ENCODE data around the gene SLCO3A1.

The SLCO3A1 gene

GRCh38 chr15:92112711-92113110 lies 259.2 kb downstream of the SLCO3A1 start:
- peaks cover 0 to 16% (median 11%) of the 10 kb centered on the region in 5 donors for H3K4me1 ChIP-seq (ENCODE audit: control insufficient read depth in 5 of 5, insufficient read depth in 5 of 5, low read length in 5 of 5)

GRCh38 chr15:92113832-92114231 lies 260.3 kb downstream of the SLCO3A1 start:
- H3K9ac ChIP-seq (ENCODE audit: low read length in 5 of 5), result no peak overlapping the region
- no peak overlapping the region for H3K4me3 ChIP-seq (ENCODE audit: low read depth in 1 of 5, low read length in 5 of 5)
- H3K36me3 ChIP-seq (ENCODE audit: control insufficient read depth in 5 of 5, insufficient read depth in 5 of 5, low read length in 5 of 5), result peaks cover 0 to 12% (median 0%) of the 10 kb centered on the region in 5 donors
- H3K27ac ChIP-seq (ENCODE audit: low read depth, low read length), result no peak overlapping the region
- H3K27me3 ChIP-seq (ENCODE audit: control insufficient read depth in 5 of 5, insufficient read depth in 4 of 5, low read length in 5 of 5), result peaks cover 0 to 7% (median 0%) of the 10 kb centered on the region in 5 donors
- peaks cover 0 to 19% (median 11%) of the 10 kb centered on the region in 5 donors for H3K4me1 ChIP-seq (ENCODE audit: control insufficient read depth in 5 of 5, insufficient read depth in 5 of 5, low read length in 5 of 5)
- no peaks in the 10 kb centered on the region for H3K9me3 ChIP-seq (ENCODE audit: control insufficient read depth in 5 of 5, low read length in 5 of 5)

More at GRCh38 chr15:92112711-92113110, 259.2 kb downstream of the SLCO3A1 start:
- no peak overlapping the region for H3K9ac ChIP-seq (ENCODE audit: low read length in 5 of 5)
- no peak overlapping the region for H3K4me3 ChIP-seq (ENCODE audit: low read depth in 1 of 5, low read length in 5 of 5)
- H3K36me3 ChIP-seq (ENCODE audit: control insufficient read depth in 5 of 5, insufficient read depth in 5 of 5, low read length in 5 of 5), result peaks cover 0 to 12% (median 0%) of the 10 kb centered on the region in 5 donors
- H3K9me3 ChIP-seq (ENCODE audit: control insufficient read depth in 5 of 5, low read length in 5 of 5), result no peaks in the 10 kb centered on the region
- no peak overlapping the region for H3K27ac ChIP-seq (ENCODE audit: low read depth, low read length)
- peaks cover 0 to 7% (median 0%) of the 10 kb centered on the region in 5 donors for H3K27me3 ChIP-seq (ENCODE audit: control insufficient read depth in 5 of 5, insufficient read depth in 4 of 5, low read length in 5 of 5)

DNA sequence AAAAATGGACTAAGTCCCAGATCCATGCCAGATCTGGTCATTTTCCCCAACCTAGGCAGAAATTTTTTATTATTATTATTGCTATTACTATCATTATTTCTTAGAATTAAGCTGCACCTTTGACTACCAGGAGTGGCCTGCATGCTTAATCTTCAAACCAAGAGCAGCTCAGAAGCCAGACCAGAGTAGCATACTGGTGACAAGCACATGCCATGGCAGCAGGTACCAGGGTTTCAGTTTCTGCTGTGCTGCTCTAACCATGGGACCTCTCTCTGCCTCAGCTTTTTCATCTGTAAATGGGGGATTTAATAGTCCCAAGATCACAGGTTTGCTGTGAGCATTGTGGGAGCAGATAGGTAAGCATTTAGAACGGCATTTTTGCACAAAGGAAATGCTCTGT lies 262.3 kb downstream of the SLCO3A1 start:
- no peak overlapping the region for H3K27ac ChIP-seq (ENCODE audit: low read depth, low read length)
- H3K9me3 ChIP-seq (ENCODE audit: control insufficient read depth in 5 of 5, low read length in 5 of 5), result no peaks in the 10 kb centered on the region
- H3K4me3 ChIP-seq (ENCODE audit: low read depth in 1 of 5, low read length in 5 of 5), result no peak overlapping the region
- no peak overlapping the region for H3K9ac ChIP-seq (ENCODE audit: low read length in 5 of 5)
- peaks cover 0 to 3% (median 0%) of the 10 kb centered on the region in 5 donors for H3K27me3 ChIP-seq (ENCODE audit: control insufficient read depth in 5 of 5, insufficient read depth in 4 of 5, low read length in 5 of 5)
- peaks cover 0 to 16% (median 7%) of the 10 kb centered on the region in 5 donors for H3K36me3 ChIP-seq (ENCODE audit: control insufficient read depth in 5 of 5, insufficient read depth in 5 of 5, low read length in 5 of 5)
- H3K4me1 ChIP-seq (ENCODE audit: control insufficient read depth in 5 of 5, insufficient read depth in 5 of 5, low read length in 5 of 5), result peaks cover 0 to 19% (median 11%) of the 10 kb centered on the region in 5 donors

DNA sequence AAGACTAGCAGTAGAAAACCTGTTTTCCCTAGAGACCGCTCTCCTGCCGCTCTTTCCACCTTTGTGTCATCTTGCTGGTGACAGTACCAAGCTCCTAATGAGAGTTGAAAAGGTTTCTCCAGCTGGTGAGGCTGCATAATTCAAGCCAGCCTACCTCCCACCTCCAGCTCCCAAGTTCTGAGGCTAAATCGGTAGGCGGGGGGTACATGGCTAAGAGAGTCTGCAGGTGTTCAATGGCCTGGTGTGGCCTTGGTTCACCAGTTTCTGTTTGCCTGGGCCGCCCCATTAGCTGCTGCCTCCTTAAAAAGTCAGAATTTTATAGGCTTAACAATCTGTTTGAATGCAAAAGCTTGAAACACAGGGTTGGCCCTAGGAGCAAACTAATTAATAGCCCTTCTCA lies 262.8 kb downstream of the SLCO3A1 start:
- Histone ChIP-seq H3K27ac (ENCODE audit: low read depth, low read length) (no peak overlapping the region), H3K4me1 (ENCODE audit: control insufficient read depth in 5 of 5, insufficient read depth in 5 of 5, low read length in 5 of 5) (peaks cover 0 to 19% (median 9%) of the 10 kb centered on the region in 5 donors), H3K9me3 (ENCODE audit: control insufficient read depth in 5 of 5, low read length in 5 of 5) (no peaks in the 10 kb centered on the region), H3K27me3 (ENCODE audit: control insufficient read depth in 5 of 5, insufficient read depth in 4 of 5, low read length in 5 of 5) (peaks cover 0 to 3% (median 0%) of the 10 kb centered on the region in 5 donors), H3K9ac (ENCODE audit: low read length in 5 of 5) (no peak overlapping the region), H3K4me3 (ENCODE audit: low read depth in 1 of 5, low read length in 5 of 5) (no peak overlapping the region), H3K36me3 (ENCODE audit: control insufficient read depth in 5 of 5, insufficient read depth in 5 of 5, low read length in 5 of 5) (peaks cover 0 to 19% (median 8%) of the 10 kb centered on the region in 5 donors)

DNA sequence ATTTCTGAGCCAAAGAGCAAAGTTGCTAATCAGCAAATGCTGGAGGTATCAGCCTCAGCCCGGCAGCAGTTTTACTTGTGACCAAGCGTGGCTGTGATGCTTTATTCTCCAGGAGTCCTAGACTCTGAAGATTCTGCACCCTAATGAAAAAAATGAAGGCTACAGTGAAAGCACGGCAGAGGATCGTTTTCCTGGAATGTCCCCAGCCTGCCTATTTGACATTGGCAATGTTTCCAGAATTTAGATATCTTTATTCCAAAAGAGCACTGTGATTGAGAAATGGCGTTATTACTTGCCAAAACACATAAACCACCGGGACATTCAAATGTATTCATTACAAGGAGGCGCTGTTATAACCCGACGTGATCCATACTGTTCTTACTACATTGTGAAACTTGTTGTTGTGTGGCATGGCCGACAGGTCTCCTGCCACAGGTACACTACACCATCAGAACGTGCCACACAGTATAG lies 263.8 kb downstream of the SLCO3A1 start:
- H3K4me1 ChIP-seq (ENCODE audit: control insufficient read depth in 5 of 5, insufficient read depth in 5 of 5, low read length in 5 of 5), result peaks cover 0 to 14% (median 7%) of the 10 kb centered on the region in 5 donors
- H3K9ac ChIP-seq (ENCODE audit: low read length in 5 of 5), result no peak overlapping the region
- H3K27me3 ChIP-seq (ENCODE audit: control insufficient read depth in 5 of 5, insufficient read depth in 4 of 5, low read length in 5 of 5), result peaks cover 0 to 3% (median 0%) of the 10 kb centered on the region in 5 donors
- no peak overlapping the region for H3K27ac ChIP-seq (ENCODE audit: low read depth, low read length)
- H3K9me3 ChIP-seq (ENCODE audit: control insufficient read depth in 5 of 5, low read length in 5 of 5), result peaks cover 0 to 7% (median 0%) of the 10 kb centered on the region in 5 donors
- no peak overlapping the region for H3K4me3 ChIP-seq (ENCODE audit: low read depth in 1 of 5, low read length in 5 of 5)
- H3K36me3 ChIP-seq (ENCODE audit: control insufficient read depth in 5 of 5, insufficient read depth in 5 of 5, low read length in 5 of 5), result peaks cover 0 to 28% (median 15%) of the 10 kb centered on the region in 5 donors

DNA sequence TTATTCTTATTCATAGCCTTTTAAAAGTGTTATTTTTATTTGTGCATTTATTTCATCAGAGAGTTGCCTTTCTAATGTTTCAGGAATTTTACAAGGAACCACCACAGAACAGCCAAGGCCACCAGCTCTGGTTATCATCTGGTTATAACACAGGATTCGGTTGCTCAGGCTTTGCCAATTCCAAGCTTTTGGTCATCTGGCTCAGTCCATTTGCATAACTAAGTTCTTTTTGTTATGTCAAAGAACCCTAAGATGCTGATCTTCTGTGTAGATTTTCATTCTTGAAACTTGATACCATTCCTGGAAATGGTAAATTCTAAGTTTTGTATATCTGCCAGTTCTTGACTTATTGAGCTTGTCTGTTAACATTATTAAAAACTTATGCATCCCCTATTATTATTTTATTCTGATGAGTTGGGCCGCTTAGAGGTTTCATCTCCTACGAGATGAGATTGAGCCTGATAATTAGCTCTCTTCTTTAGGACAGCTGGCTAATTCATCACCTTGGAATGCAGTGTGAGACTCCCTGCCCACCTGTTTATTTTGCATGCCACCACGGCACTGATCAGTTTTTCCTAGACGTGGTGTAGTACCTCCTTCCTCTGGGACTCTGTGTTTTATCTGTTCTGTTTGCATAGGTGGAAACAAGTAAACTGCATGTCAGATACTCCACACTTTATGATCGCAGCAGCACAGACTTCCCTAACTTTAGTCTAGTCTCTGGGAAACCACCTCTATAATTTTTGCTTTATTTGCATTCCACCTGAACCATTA lies 264.8 kb downstream of the SLCO3A1 start:
- peaks cover 0 to 9% (median 0%) of the 10 kb centered on the region in 5 donors for H3K9me3 ChIP-seq (ENCODE audit: control insufficient read depth in 5 of 5, low read length in 5 of 5)

GRCh38 chr15:92118936-92119325 lies 265.4 kb downstream of the SLCO3A1 start:
- Histone ChIP-seq H3K9ac (ENCODE audit: low read length in 5 of 5) (no peak overlapping the region), H3K36me3 (ENCODE audit: control insufficient read depth in 5 of 5, insufficient read depth in 5 of 5, low read length in 5 of 5) (peaks cover 0 to 28% (median 16%) of the 10 kb centered on the region in 5 donors), H3K9me3 (ENCODE audit: control insufficient read depth in 5 of 5, low read length in 5 of 5) (peaks cover 0 to 9% (median 0%) of the 10 kb centered on the region in 5 donors), H3K27me3 (ENCODE audit: control insufficient read depth in 5 of 5, insufficient read depth in 4 of 5, low read length in 5 of 5) (peaks cover 0 to 3% (median 0%) of the 10 kb centered on the region in 5 donors), H3K4me1 (ENCODE audit: control insufficient read depth in 5 of 5, insufficient read depth in 5 of 5, low read length in 5 of 5) (peaks cover 0 to 13% (median 7%) of the 10 kb centered on the region in 5 donors), H3K4me3 (ENCODE audit: low read depth in 1 of 5, low read length in 5 of 5) (no peak overlapping the region), H3K27ac (ENCODE audit: low read depth, low read length) (no peak overlapping the region)

More for the DNA sequence above, 264.8 kb downstream of the SLCO3A1 start:
- Histone ChIP-seq H3K27me3 (ENCODE audit: control insufficient read depth in 5 of 5, insufficient read depth in 4 of 5, low read length in 5 of 5) (peaks cover 0 to 3% (median 0%) of the 10 kb centered on the region in 5 donors), H3K36me3 (ENCODE audit: control insufficient read depth in 5 of 5, insufficient read depth in 5 of 5, low read length in 5 of 5) (peaks cover 0 to 29% (median 16%) of the 10 kb centered on the region in 5 donors), H3K9ac (ENCODE audit: low read length in 5 of 5) (no peak overlapping the region), H3K4me3 (ENCODE audit: low read depth in 1 of 5, low read length in 5 of 5) (no peak overlapping the region), H3K4me1 (ENCODE audit: control insufficient read depth in 5 of 5, insufficient read depth in 5 of 5, low read length in 5 of 5) (peaks cover 0 to 13% (median 7%) of the 10 kb centered on the region in 5 donors), H3K27ac (ENCODE audit: low read depth, low read length) (no peak overlapping the region)

DNA sequence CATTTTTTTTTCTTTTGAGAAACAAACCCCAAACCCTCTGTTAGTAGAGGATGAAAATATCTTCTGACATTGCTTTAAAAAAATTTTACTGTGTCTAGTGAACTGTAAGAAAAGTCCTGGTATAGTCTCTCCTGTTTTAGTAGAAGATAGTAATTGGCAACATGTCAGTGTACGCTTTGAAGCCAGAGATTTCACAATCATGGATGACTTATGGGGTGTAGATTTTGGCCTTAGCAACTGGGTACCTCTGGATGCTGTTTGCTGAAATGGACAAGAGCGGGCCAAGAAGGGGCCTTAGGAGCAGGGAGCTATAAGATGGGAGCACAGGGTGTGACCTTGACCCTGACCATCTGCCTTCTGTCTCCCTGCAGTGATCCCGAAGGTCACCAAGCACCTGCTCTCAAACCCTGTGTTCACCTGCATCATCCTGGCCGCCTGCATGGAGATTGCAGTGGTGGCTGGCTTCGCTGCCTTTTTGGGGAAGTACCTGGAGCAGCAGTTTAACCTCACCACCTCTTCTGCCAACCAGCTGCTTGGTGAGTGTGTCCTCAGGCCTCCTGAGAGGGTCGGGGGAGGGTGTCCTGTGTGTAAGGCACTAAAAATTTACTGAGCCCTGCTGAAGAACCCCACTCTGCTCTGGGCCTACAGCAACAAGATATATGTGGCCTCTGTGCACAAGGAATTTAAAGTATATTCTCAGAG lies 266.7 kb downstream of the SLCO3A1 start:
- Histone ChIP-seq H3K27ac (ENCODE audit: low read depth, low read length) (no peak overlapping the region), H3K9me3 (ENCODE audit: control insufficient read depth in 5 of 5, low read length in 5 of 5) (peaks cover 0 to 9% (median 0%) of the 10 kb centered on the region in 5 donors), H3K4me3 (ENCODE audit: low read depth in 1 of 5, low read length in 5 of 5) (no peak overlapping the region), H3K36me3 (ENCODE audit: control insufficient read depth in 5 of 5, insufficient read depth in 5 of 5, low read length in 5 of 5) (peaks cover 0 to 40% (median 18%) of the 10 kb centered on the region in 5 donors), H3K4me1 (ENCODE audit: control insufficient read depth in 5 of 5, insufficient read depth in 5 of 5, low read length in 5 of 5) (peaks cover 0 to 13% (median 7%) of the 10 kb centered on the region in 5 donors), H3K27me3 (ENCODE audit: control insufficient read depth in 5 of 5, insufficient read depth in 4 of 5, low read length in 5 of 5) (peaks cover 0 to 3% (median 0%) of the 10 kb centered on the region in 5 donors), H3K9ac (ENCODE audit: low read length in 5 of 5) (no peak overlapping the region)

GRCh38 chr15:92121047-92121446 lies 267.5 kb downstream of the SLCO3A1 start:
- no peak overlapping the region for H3K27ac ChIP-seq (ENCODE audit: low read depth, low read length)
- peaks cover 0 to 9% (median 0%) of the 10 kb centered on the region in 5 donors for H3K9me3 ChIP-seq (ENCODE audit: control insufficient read depth in 5 of 5, low read length in 5 of 5)
- no peak overlapping the region for H3K9ac ChIP-seq (ENCODE audit: low read length in 5 of 5)
- H3K4me1 ChIP-seq (ENCODE audit: control insufficient read depth in 5 of 5, insufficient read depth in 5 of 5, low read length in 5 of 5), result peaks cover 0 to 13% (median 7%) of the 10 kb centered on the region in 5 donors
- H3K27me3 ChIP-seq (ENCODE audit: control insufficient read depth in 5 of 5, insufficient read depth in 4 of 5, low read length in 5 of 5), result peaks cover 0 to 1% (median 0%) of the 10 kb centered on the region in 5 donors
- peaks cover 0 to 42% (median 20%) of the 10 kb centered on the region in 5 donors for H3K36me3 ChIP-seq (ENCODE audit: control insufficient read depth in 5 of 5, insufficient read depth in 5 of 5, low read length in 5 of 5)
- no peak overlapping the region for H3K4me3 ChIP-seq (ENCODE audit: low read depth in 1 of 5, low read length in 5 of 5)
